GM18870 (cell line): Measurements from ENCODE around the gene NPM1.
A peak's percentile ranks its signal among the peaks of the same experiment; 100 is the strongest.
"Not testable (repeated sequence)": the region's sequence is repeated elsewhere in the genome, so short reads cannot be mapped to it uniquely, and the experiment has no call there.

Experiments
- ATAC-seq: cut with Tn5 transposase; IDR thresholded peaks from one replicate; pipeline ENCODE4 v1.9.1; 2021; ENCODE audit warnings: moderate library complexity; ENCODE audit not compliant: unreplicated experiment

Gene NPM1

DNA sequence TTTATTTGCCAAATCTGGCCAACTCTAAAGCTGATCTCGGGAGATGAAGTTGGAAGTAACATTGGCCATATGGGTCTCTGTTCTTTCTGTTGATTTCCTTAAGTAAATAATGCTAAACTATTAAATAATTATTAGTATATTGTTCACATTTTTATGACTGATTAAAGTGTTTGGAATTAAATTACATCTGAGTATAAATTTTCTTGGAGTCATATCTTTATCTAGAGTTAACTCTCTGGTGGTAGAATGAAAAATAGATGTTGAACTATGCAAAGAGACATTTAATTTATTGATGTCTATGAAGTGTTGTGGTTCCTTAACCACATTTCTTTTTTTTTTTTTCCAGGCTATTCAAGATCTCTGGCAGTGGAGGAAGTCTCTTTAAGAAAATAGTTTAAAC, 22.5 kb downstream of the NPM1 start:
- no peak for ATAC-seq

DNA sequence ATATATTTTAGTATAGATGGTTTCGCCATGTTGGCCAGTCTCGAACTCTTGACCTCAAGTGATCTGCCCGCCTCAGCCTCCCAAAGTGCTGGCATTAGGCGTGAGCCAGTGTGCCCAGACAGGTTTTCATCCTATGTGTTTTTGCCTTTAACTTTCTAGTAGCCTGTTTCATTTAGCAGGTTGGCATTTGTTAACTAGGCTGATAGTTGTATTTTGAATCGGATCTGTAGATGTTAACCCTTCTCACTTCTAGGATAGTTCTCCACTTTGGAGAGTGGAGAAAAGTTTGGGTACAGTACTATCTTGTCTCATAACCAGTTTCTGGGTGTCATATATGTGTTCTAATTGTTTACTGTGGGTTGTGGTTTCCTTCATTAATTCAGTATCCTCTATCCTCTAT, 24.5 kb downstream of the NPM1 start:
- ATAC-seq, result no peak

DNA sequence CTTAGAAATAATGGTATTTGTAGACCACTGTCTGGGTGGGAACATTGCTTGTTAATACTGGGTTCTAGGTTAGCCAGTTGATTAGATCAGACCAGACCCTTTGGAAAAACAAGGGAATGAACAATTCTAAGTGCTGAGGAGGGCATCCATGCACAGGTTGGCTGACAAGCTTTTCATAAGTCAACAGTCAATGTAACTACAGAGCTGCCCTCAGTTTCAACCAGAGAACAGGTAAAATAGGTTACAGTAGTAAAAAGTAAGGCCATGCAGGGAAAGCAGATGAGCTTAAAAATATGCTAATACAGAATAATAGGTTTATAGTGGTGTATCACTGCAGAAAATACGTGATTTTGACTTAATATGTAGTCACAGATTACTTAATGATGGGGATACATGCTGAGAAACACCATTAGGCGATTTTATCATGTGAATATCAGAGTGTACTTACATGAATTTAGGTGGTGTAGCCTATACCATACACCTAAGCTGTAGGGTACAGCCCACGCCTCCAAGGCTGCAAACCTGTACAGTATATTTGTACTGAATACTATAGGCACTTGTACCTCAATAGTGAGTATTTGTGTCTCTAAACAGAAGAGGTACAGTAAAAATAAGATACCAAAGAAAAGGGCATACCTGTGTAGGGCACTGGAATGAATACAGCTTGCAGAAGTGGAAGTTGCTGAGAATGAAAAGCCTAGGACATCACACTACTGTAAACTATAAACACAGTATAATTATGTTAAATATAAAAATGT, 25.7 kb downstream of the NPM1 start:
- ATAC-seq, result no peak

DNA sequence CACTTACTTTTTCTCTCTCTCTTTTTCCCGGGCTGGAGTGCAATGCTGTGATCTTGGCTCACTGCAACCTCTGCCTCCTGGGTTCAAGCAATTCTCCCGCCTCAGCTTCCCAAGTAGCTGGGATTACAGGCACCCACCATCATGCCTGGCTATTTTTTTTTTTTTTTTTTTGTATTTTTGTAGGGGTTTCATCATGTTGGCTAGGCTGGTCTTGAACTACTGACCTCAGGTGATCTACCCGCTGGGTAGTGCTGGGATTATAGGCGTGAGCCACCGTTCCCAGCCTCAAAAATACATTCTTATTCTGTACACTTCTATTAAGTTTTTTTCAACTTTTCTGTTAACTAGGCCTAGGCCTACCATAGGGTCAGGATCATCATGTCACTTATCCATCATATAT, 26.3 kb downstream of the NPM1 start:
- not testable (repeated sequence) for ATAC-seq

DNA sequence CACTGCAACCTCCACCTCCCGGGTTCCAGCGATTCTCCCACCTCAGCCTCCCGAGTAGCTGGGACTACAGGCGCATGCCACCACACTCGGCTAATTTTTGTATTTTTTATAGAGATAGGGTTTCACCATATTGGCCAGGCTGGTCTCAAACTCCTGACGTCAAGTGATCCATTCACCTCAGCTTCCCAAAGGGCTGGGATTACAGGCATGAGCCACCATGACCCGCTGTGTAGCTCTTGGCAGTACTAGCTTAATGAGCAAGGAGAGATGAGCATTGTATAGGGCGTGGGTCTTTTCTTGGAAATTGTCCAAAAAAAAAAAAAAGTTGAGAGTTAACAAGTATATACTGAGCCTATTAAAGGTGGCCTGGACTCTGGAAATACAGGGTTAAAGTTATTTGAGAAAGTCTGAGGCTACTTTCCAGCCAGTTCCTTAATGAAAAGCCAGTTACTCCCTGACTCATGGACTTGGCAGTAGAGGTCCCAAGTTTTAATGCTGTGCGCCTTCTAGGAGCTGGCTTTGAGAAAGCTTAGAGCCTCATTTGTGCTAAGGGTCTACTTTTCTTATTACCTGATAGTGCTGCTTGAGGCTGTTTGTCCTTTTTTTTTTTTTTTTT, 27.6 kb downstream of the NPM1 start:
- ATAC-seq, result no peak

DNA sequence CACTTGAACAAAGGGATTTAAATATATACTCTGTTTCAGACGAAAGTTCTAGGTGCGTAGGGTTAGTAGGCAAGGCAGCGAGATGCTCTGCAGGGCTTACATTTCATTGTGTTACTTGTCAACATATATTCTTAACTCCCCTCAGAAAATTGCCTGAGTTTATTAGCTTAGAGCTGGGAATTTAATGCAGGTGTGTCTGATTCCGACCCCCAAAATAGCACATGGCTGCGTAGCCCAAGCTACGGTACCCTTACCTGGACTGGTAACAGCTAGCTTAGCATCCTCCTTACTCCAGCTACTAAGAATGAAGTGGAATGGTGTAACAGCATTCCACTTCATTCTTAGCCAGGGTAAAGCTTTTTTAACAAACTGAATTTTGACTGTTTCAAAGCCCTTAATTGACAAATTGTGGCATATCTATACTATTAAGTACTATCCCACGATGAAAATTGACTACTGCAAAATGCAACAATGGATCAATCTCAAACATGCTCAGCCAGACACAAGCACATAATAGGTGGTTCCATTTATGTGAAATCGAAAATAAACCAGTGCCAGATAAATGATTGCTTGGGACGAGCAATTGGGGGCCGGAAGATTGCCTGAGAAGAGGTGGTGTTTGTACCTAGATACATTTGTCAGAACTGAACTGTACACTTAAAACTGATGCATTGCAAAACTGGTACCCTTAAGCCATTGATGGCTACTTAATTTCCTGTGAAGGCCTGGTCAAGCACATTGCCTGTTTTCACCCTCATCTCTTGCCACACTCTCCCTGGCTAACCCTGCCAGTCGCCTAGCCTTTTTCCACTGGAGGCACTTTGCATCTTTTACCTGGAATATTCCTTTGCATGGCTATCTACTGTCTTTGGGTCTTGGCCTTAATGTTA, 28.8 kb downstream of the NPM1 start:
- ATAC-seq, result no peak

DNA sequence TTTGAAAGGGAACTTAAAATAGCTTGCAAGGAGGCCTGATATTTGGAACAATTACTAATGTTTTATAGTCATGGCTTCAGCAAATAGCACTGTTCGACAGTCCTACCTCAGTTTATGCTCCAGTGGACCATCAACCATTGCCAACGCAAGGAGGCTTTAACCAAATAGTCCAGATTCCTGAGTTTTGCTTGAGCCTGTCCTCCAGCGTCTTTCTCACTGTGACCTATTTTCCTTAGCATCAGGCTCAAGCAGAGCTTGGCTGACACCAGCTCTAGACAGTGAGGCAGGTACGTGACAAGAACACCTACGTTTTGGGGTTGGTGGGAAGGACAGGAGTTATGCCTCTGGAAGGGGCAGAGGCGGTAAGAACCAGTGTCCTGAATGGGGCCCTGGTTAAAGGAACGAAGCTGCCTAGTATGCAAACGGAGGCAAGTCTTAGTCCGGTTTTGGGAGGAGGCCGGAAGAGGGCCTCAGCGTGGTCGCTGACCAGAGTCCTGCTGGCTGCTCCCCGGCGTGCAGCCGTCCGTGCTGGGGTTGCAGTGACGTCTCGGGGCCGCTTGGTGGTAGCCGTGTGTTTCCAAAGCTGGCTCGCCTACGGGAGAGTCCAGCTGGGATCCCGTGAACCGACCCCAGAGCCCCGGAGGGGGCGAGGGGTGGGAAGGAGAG, 30.8 kb downstream of the NPM1 start:
- peak; percentile 45 for ATAC-seq

DNA sequence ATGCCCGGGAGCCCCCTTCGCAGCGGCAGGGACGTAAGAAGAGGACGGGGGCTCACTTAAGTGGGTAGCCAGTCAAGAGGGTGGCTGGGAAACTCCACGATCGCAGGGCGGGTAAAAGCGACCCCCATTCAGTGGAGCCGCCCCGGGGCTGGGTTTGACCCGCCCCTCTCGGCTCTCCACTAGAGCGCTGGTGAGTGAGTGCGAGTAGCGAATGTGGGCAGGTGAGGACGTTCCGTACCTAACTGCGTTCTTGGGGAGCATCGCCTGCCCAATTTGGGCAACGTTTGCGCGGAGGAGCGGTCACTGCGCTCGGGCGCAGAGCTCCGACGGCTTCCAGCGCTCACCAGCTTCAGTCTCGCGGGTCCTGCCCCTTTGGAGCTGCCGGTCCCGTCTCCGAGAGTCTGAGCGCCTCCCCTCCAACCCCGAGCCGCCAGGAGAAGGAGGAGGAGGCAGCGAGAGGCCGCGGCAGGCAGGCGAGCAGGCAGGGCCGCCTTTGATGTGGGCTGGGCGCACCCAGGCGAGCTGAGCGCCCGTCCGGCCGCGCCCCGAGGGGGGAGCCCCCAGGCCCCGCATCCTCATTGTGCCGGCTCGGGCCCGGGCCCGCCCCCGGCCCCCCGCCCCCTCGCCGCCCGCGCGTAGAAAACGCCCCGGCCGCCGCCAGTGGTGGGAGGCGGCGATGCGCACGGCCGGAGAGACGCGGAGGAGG, 31.5 kb downstream of the NPM1 start, which contains the start of gene FGF18:
Gene FGF18, plus strand, starts transcription at position 666 of the 706 bp plus-strand sequence. CDS start 553 bp downstream, outside the sequence.
- peak; percentile 11 for ATAC-seq

DNA sequence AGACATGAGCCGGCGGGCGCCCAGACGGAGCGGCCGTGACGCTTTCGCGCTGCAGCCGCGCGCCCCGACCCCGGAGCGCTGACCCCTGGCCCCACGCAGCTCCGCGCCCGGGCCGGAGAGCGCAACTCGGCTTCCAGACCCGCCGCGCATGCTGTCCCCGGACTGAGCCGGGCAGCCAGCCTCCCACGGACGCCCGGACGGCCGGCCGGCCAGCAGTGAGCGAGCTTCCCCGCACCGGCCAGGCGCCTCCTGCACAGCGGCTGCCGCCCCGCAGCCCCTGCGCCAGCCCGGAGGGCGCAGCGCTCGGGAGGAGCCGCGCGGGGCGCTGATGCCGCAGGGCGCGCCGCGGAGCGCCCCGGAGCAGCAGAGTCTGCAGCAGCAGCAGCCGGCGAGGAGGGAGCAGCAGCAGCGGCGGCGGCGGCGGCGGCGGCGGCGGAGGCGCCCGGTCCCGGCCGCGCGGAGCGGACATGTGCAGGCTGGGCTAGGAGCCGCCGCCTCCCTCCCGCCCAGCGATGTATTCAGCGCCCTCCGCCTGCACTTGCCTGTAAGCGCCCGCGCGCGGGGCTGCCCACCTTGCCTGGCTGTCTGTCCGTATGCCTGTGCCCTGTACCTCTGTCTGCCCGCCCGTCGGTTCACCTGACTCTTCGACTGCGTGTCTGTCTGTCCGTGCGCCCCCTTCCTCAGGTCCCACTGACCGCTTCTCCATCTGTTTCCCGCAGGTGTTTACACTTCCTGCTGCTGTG, 32.2 kb downstream of the NPM1 start:
- ATAC-seq, result no peak

DNA sequence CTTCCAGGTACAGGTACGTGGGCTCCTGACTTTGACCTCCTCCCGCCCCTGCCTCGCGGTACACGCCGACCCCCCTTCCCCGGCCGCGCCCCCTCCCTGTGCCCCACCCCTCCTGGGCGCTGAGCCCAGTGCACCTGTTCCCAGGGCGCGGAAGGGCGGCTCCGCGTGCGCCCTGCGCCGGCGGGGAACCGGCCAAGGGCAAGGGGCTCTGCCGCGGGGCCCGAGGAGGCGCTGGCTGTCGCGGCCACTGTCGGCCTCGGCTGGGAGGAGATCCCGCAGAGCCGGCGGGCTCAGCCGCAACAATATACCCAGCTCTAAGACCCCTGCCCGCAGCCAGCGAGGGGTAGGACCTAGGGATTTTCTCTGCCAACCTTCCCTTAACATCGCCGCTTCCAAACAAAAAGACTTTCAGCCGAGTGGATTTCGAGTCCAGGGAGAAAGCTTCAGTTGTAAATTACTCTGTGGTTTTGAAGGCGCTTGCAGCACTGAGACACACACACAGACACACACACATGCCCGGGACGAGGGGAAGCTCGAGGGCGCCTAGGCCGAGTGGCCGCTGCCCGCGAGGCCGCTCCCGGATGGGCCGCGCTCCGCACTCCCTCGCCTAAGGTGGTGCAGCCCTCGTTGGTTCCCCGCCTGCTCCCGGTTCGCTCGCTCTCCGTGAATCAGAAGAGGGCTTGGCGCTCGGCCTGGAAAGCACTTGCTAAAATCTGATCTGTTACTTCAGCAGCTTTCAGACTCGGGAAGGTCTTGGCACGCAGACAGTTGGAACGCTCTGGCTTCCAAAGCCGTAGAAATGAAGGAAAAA, 33.0 kb downstream of the NPM1 start:
- ATAC-seq, result no peak

DNA sequence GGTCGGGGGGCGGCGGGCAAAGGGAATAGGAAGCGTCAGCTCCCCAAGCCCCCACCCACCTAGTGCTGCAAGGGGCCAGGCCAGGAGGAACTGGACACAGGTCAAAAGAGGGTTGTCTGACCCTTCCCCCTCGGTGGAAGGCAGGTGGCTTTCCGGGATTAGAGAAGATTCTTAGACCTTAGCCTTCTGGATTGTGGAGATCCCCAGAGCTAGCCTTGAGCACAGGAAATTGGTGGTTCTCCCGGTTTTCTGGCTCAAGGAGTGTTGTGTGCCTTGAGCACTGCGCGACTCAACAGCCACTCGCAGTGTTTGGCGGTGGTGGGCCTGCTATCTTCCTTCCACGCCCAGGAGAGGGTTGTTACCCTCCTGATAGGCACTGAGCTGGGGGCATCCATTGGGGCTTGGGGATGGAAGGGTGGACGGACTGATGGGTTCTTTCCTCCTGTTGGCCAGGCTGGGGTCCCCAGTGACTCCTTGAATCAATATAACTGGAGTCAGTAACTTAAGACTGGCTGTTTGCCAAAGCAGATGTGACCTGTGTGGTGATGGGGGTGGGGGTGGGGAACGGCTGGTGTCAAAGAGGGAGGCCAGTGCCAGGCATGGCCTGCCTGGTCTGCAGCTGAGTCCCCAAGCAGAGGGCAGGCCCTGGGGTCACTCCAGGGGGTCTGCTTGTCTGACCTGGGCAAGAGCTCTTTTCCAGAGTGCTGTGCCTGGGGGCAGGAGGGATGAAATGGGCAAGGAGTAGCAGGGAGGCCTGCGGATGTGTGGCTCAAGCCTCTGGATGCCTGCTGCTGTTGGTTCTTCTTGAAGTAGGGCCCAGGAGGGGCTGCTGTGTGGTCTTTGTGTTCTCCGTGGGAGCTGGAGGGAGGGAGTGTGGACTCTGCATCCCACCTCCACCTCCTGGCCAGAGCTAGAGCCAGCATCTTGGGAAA, 33.9 kb downstream of the NPM1 start:
- no peak for ATAC-seq

DNA sequence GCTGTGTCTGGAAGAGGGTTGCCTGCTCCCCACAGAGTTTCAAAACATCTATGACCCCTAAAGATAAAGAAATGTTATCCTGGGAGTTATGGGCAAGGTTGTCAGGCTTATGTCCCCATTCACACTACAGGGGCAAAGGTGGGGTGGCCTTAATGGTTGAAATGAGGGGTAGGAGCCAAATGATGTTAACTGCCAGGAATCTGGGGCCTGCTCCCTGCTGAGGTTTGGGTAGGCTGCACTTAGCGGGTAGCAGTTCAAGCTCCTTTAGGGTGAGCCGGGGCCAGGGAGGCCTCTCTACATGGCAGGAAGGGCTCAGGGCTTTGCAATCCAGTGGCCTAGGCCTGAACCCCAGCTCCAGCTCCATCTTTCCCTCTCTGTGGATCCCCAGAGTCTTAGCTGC, 34.8 kb downstream of the NPM1 start:
- no peak for ATAC-seq

DNA sequence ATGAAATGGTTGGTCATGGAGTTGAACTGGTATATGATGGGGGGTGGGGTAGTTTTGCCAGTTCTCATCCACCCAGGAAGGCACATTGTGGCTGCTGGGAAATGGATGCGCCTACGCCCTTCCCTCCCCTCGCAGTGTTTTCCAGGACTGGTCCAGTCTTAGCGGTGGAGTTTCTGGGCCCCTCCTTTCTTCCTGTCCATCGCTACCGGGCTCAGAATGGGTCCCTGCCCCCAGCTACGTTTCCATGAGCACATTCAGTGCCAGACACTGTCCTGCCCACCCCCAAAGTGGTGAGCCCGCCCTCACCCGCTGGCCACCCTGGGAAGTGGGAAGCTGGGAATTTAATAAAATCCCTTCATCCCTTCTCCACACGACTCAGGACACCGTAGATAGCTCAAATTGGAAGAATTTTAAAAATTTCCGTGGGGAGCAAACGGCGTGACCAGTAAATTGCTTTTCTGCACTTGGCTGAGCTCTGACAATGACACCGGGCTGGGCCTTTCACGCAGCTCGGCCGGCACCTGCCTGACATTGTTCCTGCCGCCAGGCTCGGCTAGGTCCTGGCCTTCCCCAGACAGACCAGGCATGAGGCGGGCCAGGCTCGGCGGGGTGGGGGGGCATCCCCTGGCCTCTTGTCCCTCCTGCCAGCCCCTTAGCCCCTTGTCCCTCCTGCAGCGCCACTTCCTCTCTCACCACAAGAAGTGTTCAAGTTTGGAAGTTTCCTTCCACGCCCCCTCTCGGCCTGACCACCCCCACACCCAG, 35.4 kb downstream of the NPM1 start:
- ATAC-seq, result no peak

DNA sequence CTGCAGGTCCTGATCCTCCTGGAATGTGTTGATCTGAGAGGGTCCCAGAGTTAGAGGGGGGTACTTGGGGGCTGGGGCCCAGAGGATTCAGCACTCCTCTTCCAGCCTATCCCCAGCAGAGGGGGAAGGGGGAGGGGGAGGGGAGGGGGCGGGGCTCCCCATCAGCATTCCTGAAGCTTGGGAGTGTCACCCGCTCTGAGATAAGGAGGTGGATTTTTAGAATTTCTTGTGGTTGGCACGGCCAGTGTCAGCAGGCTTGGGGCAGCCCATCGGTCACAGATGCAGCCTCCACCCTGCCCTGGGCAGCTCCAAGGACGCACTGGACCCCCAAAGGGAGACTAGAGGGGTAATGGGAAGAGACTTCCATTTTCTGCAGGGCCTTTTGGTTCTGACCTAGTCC, 37.1 kb downstream of the NPM1 start:
- ATAC-seq, result no peak

DNA sequence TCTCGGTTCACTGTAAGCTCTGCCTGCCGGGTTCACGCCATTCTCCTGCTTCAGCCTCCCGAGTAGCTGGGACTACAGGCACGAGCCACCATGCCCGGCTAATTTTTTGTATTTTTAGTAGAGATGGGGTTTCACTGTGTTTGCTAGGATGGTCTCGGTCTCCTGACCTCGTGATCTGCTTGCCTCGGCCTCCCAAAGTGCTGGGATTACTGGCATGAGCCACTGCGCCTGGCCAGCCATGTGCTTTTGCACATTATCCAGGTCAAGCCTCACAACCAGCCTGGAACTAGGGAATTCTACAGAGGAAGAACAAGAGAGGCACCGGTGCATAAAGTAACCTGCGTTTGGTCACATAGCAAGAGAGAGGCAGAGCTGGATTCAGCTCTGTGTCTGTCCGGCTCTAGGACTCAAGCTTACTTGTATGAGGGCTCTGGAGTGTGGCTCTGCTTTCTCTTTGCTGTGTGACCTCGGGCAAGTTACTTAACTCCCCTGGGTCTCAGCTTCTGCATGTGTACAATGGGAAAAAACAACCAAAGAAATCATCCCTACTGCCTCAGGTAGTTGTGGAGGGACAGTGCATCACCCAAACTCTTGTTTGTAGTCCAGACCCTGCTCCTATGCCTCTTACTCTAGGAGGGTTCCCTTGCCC, 38.1 kb downstream of the NPM1 start:
- ATAC-seq, result no peak

DNA sequence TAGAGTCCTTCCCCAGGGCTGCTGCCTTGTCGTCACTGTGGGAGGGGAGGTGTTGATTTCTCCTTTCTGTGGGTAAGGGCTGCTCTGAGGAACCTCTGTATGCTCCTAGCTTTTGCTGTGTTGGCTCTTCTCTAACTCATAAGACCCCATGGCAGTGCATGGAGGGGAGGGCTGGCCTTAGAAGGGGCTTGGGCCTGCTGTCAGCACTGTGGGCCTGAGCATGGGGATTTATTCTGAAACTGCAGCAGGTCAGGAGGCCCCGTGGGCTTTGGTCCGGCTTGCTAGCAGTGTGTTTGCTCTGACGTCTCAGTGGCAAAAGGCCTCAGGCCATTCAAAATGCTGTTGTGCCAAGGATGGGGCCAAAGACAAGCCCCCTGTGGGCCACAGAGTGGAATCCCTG, 38.6 kb downstream of the NPM1 start:
- ATAC-seq, result no peak

DNA sequence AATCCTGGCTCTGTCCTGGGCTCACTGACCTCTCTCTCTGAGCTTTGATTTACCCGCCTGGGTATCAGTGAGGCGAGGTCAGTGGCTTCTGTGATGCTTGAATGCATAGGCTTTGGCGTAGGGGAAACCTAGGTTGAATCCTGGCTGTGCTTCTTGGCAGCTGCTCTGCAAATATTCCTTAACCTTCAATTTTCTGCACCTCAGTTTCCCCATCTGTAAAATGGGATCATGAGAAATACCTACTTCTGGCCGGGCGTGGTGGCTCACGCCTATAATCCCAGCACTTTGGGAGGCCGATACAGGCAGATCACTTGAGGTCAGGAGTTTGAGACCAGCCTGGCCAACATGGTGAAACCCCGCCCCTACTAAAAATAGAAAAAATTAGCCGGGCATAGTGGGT, 39.0 kb downstream of the NPM1 start:
- no peak for ATAC-seq
